NCI-H446 (cell line): Measurements from ENCODE around the gene UNC45A.

Experiments
- DNase-seq, 2 experiments: peaks; one replicate each; lab custom pipeline; 2025; lab: John Stamatoyannopoulos, UW

Gene UNC45A

GRCh38 chr15:90942354-90943120 is 7.5 kb downstream of the UNC45A start:
- no peak for DNase-seq

- no peak for DNase-seq
Observed at GRCh38 chr15:90945091-90945490, 10.0 kb downstream of the UNC45A start.

GRCh38 chr15:90946538-90946937 is 11.5 kb downstream of the UNC45A start:
- DNase-seq: no peak

GRCh38 chr15:90946941-90947576 is 12.0 kb downstream of the UNC45A start:
- DNase-seq: no peak

DNA sequence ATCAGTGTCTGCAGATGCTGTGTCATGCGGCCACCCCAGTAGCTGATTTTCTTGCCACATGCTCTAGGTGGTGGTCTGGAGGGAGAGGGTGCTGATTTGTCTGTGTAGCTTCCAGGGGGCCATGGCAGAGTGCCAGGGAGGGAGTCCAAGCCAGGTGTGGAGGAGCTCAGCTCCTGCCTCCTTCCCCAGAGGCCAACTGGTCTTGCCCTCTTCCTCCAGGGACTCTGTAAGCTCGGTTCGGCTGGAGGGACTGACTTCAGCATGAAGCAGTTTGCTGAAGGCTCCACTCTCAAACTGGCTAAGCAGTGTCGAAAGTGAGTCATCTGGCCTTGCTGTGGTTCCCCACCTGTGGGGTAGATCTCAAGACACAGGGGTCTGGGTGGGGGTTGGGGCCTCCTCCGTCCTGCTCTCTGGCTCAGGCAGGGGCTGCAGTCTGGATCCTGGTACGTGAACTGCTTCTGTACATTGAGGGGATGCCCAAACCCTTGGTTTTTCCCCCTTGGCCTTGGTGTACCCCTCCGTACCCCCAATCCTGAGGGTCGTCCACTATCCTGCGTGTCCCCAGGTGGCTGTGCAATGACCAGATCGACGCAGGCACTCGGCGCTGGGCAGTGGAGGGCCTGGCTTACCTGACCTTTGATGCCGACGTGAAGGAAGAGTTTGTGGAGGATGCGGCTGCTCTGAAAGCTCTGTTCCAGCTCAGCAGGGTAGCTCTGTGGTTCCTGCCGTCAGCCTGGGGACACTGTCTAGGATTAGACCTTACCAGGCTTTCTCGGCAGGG is 12.7 kb downstream of the UNC45A start:
- no peak for DNase-seq

DNA sequence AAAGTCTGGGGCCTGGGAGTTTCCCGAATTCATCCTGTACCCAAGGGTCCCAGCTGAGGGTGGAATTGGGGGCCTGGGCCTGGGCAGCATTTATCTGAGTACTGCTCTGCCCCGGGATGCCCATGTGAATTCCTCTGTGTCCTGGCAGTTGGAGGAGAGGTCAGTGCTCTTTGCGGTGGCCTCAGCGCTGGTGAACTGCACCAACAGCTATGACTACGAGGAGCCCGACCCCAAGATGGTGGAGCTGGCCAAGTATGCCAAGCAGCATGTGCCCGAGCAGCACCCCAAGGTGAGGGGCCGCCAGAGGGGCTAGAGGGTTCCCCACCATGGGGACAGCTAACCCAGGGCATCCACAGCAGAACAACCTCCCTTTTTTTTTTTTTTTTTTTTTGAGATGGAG is 13.4 kb downstream of the UNC45A start:
- no peak for DNase-seq

DNA sequence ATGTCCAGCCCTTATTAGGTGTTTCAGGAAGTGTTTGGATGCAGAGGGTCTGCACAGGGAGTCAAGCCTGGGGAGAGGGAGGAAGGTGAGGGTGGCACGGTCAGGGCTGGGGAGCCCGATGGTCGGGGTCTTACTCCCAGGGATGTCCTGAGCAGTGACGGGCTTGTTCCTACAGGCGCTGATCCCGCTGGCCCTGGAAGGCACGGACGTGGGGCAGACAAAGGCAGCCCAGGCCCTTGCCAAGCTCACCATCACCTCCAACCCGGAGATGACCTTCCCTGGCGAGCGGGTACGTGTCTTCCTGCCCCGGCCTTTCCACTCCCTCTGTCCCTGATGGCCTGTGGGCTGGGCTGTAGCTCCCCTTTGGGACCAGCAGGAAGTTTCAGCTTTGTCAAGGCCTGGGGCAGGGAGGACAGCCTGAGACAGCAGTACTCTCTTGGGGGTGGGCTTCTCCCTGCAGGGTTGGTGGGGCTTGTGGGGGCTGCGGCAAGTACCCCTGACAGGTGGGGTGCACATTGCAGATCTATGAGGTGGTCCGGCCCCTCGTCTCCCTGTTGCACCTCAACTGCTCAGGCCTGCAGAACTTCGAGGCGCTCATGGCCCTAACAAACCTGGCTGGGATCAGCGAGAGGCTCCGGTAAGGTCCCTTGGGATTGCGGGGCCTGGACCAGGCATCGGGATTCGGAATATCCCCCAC is 15.0 kb downstream of the UNC45A start:
- DNase-seq: no peak

GRCh38 chr15:90950676-90951075 is 15.6 kb downstream of the UNC45A start:
- DNase-seq: no peak

GRCh38 chr15:90952901-90953677 is 18.0 kb downstream of the UNC45A start:
- DNase-seq: no peak

GRCh38 chr15:90953947-90954711 is 19.0 kb downstream of the UNC45A start:
- DNase-seq: no peak

DNA sequence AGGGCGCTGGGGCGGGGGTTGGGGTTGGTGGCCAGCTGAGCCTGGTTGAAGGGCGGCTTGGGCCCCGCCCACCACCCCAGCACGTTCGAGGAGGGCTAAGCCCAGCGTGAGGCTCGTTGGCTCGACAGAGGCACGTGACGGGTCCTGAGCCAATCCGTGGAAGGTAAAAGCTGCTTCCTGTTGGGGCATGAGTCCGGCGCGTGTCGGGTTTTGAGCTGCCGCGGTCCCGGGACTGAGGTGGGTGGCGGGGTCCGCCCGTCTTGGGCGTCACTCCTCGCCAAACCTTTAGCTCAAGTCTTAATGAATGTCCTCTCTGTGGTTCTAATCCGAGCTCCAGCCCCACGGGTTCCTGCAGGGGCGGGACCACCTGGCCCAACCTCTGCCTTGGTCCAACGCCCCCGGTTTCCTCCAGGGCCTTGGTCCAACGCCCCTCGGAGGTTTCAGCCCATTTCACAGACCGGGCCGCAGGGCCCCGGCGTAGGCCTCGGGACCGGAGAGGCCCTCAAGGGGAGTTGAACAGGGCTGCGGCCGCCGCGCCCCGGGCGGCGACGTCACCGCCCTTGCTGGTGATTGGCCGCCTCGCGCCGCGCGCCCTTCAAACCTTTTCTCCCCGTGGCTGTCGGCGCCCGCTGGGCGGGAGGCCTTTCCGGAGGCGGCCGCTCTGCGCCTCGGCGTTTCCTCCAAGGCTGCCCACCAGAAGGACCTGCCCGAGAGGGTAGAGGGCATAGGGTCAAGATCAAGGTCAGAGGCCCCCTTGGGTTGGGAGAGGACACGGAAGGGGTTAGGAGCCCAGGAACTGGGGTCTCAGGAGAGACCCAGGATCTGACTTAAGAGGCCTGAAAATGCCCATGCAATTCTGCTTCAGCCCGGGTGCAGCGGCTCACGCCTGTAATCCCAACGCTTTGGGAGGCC is 19.9 kb downstream of the UNC45A start, which contains the start of gene RCCD1:
Gene RCCD1 (plus strand): TSS at position 173 of the 912 bp plus-strand sequence. CDS start 1,851 bp downstream, outside the sequence.
- DNase-seq: peak in 1 of 2 experiments; percentile 28

GRCh38 chr15:90955624-90956273 is 20.7 kb downstream of the UNC45A start:
- DNase-seq: no peak

- no peak for DNase-seq
Observed at GRCh38 chr15:90956274-90957030, 21.4 kb downstream of the UNC45A start.

DNA sequence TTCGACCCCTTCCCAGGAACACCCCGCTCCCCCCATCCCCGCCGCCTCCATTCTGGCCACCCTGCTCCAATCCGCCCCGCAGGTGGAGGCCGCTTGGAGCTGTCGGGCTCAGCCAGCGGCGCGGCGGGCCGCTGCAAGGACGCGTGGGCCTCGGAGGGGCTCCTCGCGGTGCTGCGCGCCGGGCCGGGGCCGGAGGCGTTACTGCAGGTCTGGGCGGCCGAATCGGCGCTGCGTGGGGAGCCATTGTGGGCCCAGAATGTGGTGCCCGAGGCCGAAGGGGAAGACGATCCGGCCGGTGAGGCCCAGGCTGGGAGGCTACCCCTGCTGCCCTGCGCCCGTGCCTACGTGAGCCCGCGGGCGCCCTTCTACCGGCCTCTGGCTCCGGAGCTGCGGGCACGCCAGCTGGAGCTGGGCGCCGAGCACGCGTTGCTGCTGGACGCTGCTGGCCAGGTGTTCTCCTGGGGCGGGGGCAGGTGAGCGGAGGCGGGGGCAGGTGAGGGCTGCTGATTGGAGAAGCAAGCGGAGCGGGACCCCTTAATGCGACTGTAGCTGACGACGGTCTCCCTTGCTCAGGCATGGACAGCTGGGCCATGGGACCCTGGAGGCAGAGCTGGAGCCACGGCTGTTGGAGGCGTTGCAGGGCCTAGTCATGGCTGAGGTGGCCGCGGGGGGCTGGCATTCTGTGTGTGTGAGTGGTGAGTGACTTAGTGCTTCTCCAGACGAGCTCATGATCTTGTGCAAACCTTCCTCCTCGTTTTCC is 22.1 kb downstream of the UNC45A start:
- no peak for DNase-seq

DNA sequence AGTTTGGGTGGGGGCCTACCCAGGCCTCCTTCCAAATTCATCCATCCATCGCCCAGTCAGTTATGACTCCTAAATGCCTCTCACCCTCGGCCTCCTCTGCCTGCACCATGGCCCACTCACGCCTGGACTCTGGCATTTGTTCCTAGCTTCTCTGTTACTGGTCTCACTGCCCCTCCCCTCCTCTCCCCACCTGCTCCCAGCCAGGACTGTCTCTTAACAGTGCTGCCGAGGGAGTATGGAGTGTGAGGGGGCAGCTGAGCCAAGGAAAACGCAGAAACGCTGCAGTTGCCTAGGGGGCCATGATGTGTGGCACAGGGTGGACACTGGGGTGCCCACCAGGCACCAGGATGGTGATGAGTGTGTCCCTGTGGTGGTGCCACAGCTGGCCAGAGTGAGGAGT is 22.7 kb downstream of the UNC45A start:
- DNase-seq: no peak

- no peak for DNase-seq
Observed at GRCh38 chr15:90959028-90959595, 24.0 kb downstream of the UNC45A start.

- peak; percentile 69 to 73 for DNase-seq
Observed at GRCh38 chr15:90959894-90960293, 24.8 kb downstream of the UNC45A start.
